Panc1 (cell line): ENCODE data around the gene ELAVL4. TPM values are rescaled to one million over a fixed set of nuclear protein-coding genes. Genes with fewer than 3 reads are reported as not detected.
A peak's percentile ranks its signal among the peaks of the same experiment; 100 is the strongest.

Source experiments
- ATAC-seq: fragments of 200-7000 bp; cut with Tn5 transposase; 2 replicates; pipeline ENCODE4 v1.9.1; 2020; ENCODE audit warnings: mild to moderate bottlenecking, moderate library complexity
- BruUV-seq: library from RNA; stranded (reverse); fragments of 400-500 nt; replicated peaks from 2 replicates; lab custom pipeline; 2021; lab: Mats Ljungman, UMichigan
- CTCF ChIA-PET: fragments of 300-600 bp; sonication (Branson Sonifier 250); formaldehyde crosslinking; loops from one replicate; lab custom pipeline; 2022; ENCODE audit warnings: antibody characterized with exemption; lab: Charles Lee
- POLR2A ChIA-PET: fragments of 300-600 bp; sonication (Branson Sonifier 250); formaldehyde crosslinking; loops from one replicate; lab custom pipeline; 2022; ENCODE audit warnings: antibody characterized with exemption; lab: Charles Lee
- DNase-seq: peaks from one replicate; pipeline ENCODE4 v3.0.0-alpha.2; 2010; ENCODE audit warnings: low read depth, low spot score
- H3K27ac ChIP-seq: 2 replicates; pipeline ENCODE4 v1.5.1; 2011; ENCODE audit warnings: mild to moderate bottlenecking, low read length, inconsistent platforms
- H3K27me3 ChIP-seq: fragments of 200-500 bp; sonication (Bioruptor generic); 2 replicates; pipeline ENCODE4 v1.6.0; 2014; ENCODE audit warnings: low read length, inconsistent platforms; ENCODE audit not compliant: control insufficient read depth, insufficient read depth
- H3K36me3 ChIP-seq: fragments of 200-500 bp; sonication (Bioruptor generic); 2 replicates; pipeline ENCODE4 v1.5.1; 2014; ENCODE audit warnings: inconsistent platforms, mild to moderate bottlenecking, low read length, moderate library complexity; ENCODE audit not compliant: control insufficient read depth, insufficient read depth
- H3K4me1 ChIP-seq: 2 replicates; pipeline ENCODE4 v1.5.1; 2011; ENCODE audit warnings: inconsistent platforms, mild to moderate bottlenecking, low read length, moderate library complexity; ENCODE audit not compliant: control insufficient read depth, insufficient read depth
- H3K4me3 ChIP-seq, 2 experiments: 2 replicates each; pipeline ENCODE4 v1.5.1; 2011 to 2012; ENCODE audit warnings: low read depth in 2 of 2, low read length in 2 of 2, mild to moderate bottlenecking in 2 of 2, inconsistent platforms in 1 of 2, moderate library complexity in 1 of 2
- H3K9me3 ChIP-seq: fragments of 200-500 bp; sonication (Bioruptor generic); 2 replicates; pipeline ENCODE4 v1.5.1; 2014; ENCODE audit warnings: low read depth, mild to moderate bottlenecking, inconsistent platforms, low read length, moderate library complexity; ENCODE audit not compliant: control insufficient read depth, insufficient read depth
- CTCF ChIP-seq: fragments of 450-650 bp; IDR thresholded peaks from 2 replicates; pipeline ENCODE4 v1.5.1; 2017; ENCODE audit warnings: mild to moderate bottlenecking
- POLR2AphosphoS5 ChIP-seq: IDR thresholded peaks from 2 replicates; pipeline ENCODE4 v1.6.1; 2012; ENCODE audit warnings: mild to moderate bottlenecking, low read depth, low read length, moderate library complexity
- REST ChIP-seq, 2 experiments: IDR thresholded peaks; 2 replicates each; pipeline ENCODE4 v1.6.1; 2011 to 2012; ENCODE audit warnings: low read depth in 2 of 2, control low read depth in 1 of 2, low read length in 1 of 2, mild to moderate bottlenecking in 1 of 2, moderate library complexity in 1 of 2; ENCODE audit not compliant: insufficient read depth in 1 of 2
- SIN3A ChIP-seq: IDR thresholded peaks from 2 replicates; pipeline ENCODE4 v1.6.1; 2012; ENCODE audit warnings: low read depth, mild to moderate bottlenecking, low read length, moderate library complexity, borderline replicate concordance; ENCODE audit not compliant: insufficient read depth
- TCF7L2 ChIP-seq: IDR thresholded peaks from 2 replicates; pipeline ENCODE4 v1.6.1; 2011; ENCODE audit warnings: mild to moderate bottlenecking, low read depth, low read length, inconsistent platforms
- in situ Hi-C: cut with HindIII; loops from 2 replicates; pipeline ENCODE4 v1.10.0; 2016; ENCODE audit warnings: low sequenced_read_pairs, low pct_unique_long_range_greater_than_20kb
- intact Hi-C: fragments of 100-400 bp; cut with micrococcal nuclease; formaldehyde crosslinking; loops from one replicate; pipeline ENCODE4 v1.10.0; 2022; ENCODE audit not compliant: unreplicated experiment
- total RNA-seq: library from RNA; stranded (reverse); gene quantifications from one replicate; pipeline ENCODE4 v1.2.1, GENCODE V29; 2021; ENCODE audit not compliant: unreplicated experiment

ELAVL4 gene
- total RNA-seq, 1 experiment from 2014 or later, result not detected

GRCh38 chr1:50105433-50105832 lies 3.3 kb upstream of the ELAVL4 start:
- H3K27me3 ChIP-seq, result peaks cover 22% of the 10 kb centered on the region
- peak; percentile 20; the same call in 1 of the 2 replicates for TF ChIP-seq CTCF
- no peak for TF ChIP-seq SIN3A
- no peak for TF ChIP-seq REST (IDR thresholded peaks at IDR 0.05; ENCODE audit: insufficient read depth in 1 of 2, low read depth in 2 of 2, low read length in 1 of 2)
- no TSS peak for BruUV-seq
- H3K4me3 ChIP-seq, result no peak overlapping the region
- no peak overlapping the region for H3K27ac ChIP-seq
- no peak for ATAC-seq
- DNase-seq, result no peak
- intact Hi-C loops (no loop called here), in situ Hi-C loops (no loop called here)
- H3K4me1 ChIP-seq, result no peaks in the 10 kb centered on the region
- ChIA-PET POLR2A (no interaction called here), CTCF (no interaction called here)
- no peaks in the 10 kb centered on the region for H3K36me3 ChIP-seq
- no peaks in the 10 kb centered on the region for H3K9me3 ChIP-seq

GRCh38 chr1:50106095-50106761 lies 2.5 kb upstream of the ELAVL4 start:
- DNase-seq (no peak), ATAC-seq (no peak)
- POLR2A ChIA-PET, result no interaction called here
- CTCF ChIA-PET, result no interaction called here
- intact Hi-C loops, result no loop called here
- BruUV-seq, result no TSS peak
- H3K4me3 ChIP-seq, result no peak overlapping the region; a peak in 1 of 4 replicates
- H3K9me3 ChIP-seq, result no peaks in the 10 kb centered on the region
- in situ Hi-C loops, result no loop called here
- peaks cover 22% of the 10 kb centered on the region for H3K27me3 ChIP-seq
- TF ChIP-seq TCF7L2, result no peak
- TF ChIP-seq REST (IDR thresholded peaks at IDR 0.05; ENCODE audit: insufficient read depth in 1 of 2, low read depth in 2 of 2, low read length in 1 of 2), result no peak
- TF ChIP-seq SIN3A, result no peak
- TF ChIP-seq CTCF, result no peak
- TF ChIP-seq POLR2AphosphoS5, result no peak
- no peak overlapping the region for H3K27ac ChIP-seq
- H3K4me1 ChIP-seq, result no peaks in the 10 kb centered on the region
- no peaks in the 10 kb centered on the region for H3K36me3 ChIP-seq
